Measurements from ENCODE around the gene AP5B1.
A peak's percentile ranks its signal among the peaks of the same experiment; 100 is the strongest.

- TF ChIP-seq CTCF (conservative IDR thresholded peaks at IDR 0.05; ENCODE audit: low read depth in 2 of 2) (no peak), ETS1 (IDR thresholded peaks at IDR 0.05) (no peak), JUNB (IDR thresholded peaks at IDR 0.05; ENCODE audit: unreplicated experiment) (no peak), EZH2phosphoT487 (IDR thresholded peaks at IDR 0.05; ENCODE audit: unreplicated experiment) (no peak), POLR2AphosphoS5 (IDR thresholded peaks at IDR 0.05; ENCODE audit: low read depth) (peak; percentile 61), ZNF462 (CRISPR knock-in tag; IDR thresholded peaks at IDR 0.05) (no peak), EZH2 (IDR thresholded peaks at IDR 0.05; ENCODE audit: low read depth, unreplicated experiment) (peak; percentile 65), NANOG (IDR thresholded peaks at IDR 0.05; ENCODE audit: borderline replicate concordance) (no peak), REST (IDR thresholded peaks at IDR 0.05; ENCODE audit: unreplicated experiment) (no peak), STAT1 (IDR thresholded peaks at IDR 0.05; ENCODE audit: unreplicated experiment) (no peak), CREB1 (CRISPR knock-in tag; IDR thresholded peaks at IDR 0.05; ENCODE audit: low read depth) (no peak)
Measured at GRCh38 chr11:65787649-65788622, 7.2 kb upstream of the AP5B1 start.

Data from GM23338 (cell line).